ENCODE measurements around the gene RAB3IP.

Gene RAB3IP

GRCh38 chr12:69720750-69721149, 17.9 kb upstream of the RAB3IP start:
- DNase-seq (ENCODE audit: low read depth), result no peak
- no peak for TF ChIP-seq CTCF (IDR thresholded peaks at IDR 0.05; ENCODE audit: insufficient read depth, low read depth, low read length, missing control alignments)
- no peak overlapping the region for H3K4me3 ChIP-seq (ENCODE audit: low read length)

DNA sequence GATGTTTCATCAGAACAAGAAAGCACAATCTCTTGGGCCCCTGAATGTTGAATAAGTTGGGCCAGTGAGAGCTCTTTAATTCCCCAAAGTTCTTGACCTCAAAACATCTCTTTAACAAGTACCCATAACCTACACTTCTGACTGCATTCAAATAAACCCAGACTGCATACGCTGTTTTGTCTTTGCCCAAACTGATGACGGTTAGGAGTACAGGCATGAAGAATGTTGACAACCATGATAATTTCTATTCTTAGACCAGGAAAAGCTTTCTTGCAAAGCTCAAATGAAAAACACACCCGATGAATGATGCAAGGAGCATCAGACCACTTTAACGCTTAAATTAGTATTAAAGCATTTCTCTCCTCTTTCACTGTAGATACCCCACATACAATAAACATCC, 11.7 kb upstream of the RAB3IP start:
- no peak for DNase-seq (ENCODE audit: low read depth)
- H3K4me3 ChIP-seq (ENCODE audit: low read length), result no peak overlapping the region
- TF ChIP-seq CTCF (IDR thresholded peaks at IDR 0.05; ENCODE audit: insufficient read depth, low read depth, low read length, missing control alignments), result no peak

GRCh38 chr12:69732088-69732487, 6.6 kb upstream of the RAB3IP start:
- TF ChIP-seq CTCF (IDR thresholded peaks at IDR 0.05; ENCODE audit: insufficient read depth, low read depth, low read length, missing control alignments), result no peak
- peak; percentile 68 for DNase-seq (ENCODE audit: low read depth)
- no peak overlapping the region for H3K4me3 ChIP-seq (ENCODE audit: low read length)

DNA sequence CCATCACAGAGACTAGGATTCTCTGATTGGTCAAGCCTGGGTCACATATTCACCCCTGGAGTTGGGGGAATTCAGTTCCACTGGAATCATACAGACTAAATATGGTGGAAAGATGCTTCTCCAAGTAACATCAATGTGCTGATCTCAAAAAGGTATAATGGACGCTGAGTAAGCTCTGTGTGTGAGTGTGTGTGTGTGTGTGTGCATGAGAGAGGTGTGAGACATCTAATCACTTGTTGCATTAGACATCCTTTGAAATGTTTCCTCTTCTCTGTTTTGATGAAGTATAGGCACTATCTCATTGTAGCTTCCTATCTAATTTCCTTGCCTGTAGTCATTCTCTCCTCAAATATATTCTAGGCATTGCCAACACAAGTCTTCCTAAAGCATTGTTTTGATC, 5.0 kb upstream of the RAB3IP start:
- no peak overlapping the region for H3K4me3 ChIP-seq (ENCODE audit: low read length)
- no peak for TF ChIP-seq CTCF (IDR thresholded peaks at IDR 0.05; ENCODE audit: insufficient read depth, low read depth, low read length, missing control alignments)

GRCh38 chr12:69739287-69740191, 879 bp downstream of the RAB3IP start:
- H3K4me3 ChIP-seq (ENCODE audit: low read length), result peak overlapping the region; percentile 84
- no peak for TF ChIP-seq CTCF (IDR thresholded peaks at IDR 0.05; ENCODE audit: insufficient read depth, low read depth, low read length, missing control alignments)
- DNase-seq (ENCODE audit: low read depth), result peak; percentile 75

More for the DNA sequence above, 5.0 kb upstream of the RAB3IP start:
- no peak for DNase-seq (ENCODE audit: low read depth)

DNA sequence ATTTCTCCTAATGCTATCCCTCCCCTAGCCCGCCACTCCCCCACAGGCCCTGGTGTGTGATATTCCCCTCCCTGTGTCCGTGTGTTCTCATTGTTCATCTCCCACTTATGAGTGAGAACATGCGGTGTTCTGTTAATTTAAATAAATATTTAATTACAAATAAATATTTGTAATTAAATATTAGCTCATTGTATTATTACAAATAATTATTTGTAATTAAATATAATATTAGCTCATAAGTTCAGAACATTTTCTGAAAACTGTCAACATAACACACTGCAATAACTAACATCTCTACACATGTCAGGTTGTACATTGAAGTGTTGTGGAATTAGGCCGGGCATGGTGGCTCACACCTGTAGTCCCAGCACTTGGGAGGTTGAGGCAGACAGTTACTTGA, 5.4 kb downstream of the RAB3IP start:
- no peak overlapping the region for H3K4me3 ChIP-seq (ENCODE audit: low read length)
- no peak for TF ChIP-seq CTCF (IDR thresholded peaks at IDR 0.05; ENCODE audit: insufficient read depth, low read depth, low read length, missing control alignments)
- DNase-seq (ENCODE audit: low read depth), result no peak

- no peak for TF ChIP-seq CTCF (IDR thresholded peaks at IDR 0.05; ENCODE audit: insufficient read depth, low read depth, low read length, missing control alignments)
- H3K4me3 ChIP-seq (ENCODE audit: low read length), result no peak overlapping the region
- DNase-seq (ENCODE audit: low read depth), result no peak
Measured at GRCh38 chr12:69751476-69751875, 12.8 kb downstream of the RAB3IP start.
